Gastrocnemius medialis (tissue), 4 donors: ENCODE data around the gene MTIF2.

Experiments used
- POLR2A ChIP-seq, 2 donors: fragments of 450-650 bp; IDR thresholded peaks; one replicate each; pipeline ENCODE4 v1.6.1; 2017; ENCODE audit warnings: antibody characterized with exemption in 2 of 2, mild to moderate bottlenecking in 2 of 2, moderate library complexity in 2 of 2
- TF ChIP-seq, protein P1 (sequence below), 5 experiments: fragments of 450-650 bp in 3 of 5; fragments of 200-600 bp in 2 of 5; sonication (generic) in 2 of 5; IDR thresholded peaks in 4 of 5; conservative IDR thresholded peaks in 1 of 5; 1 replicate in 4 of 5; 2 replicates in 1 of 5; pipeline ENCODE4 v1.5.1; 2016 to 2019; ENCODE audit warnings: antibody characterized with exemption in 5 of 5, mild to moderate bottlenecking in 3 of 5, moderate library complexity in 3 of 5

DNA sequence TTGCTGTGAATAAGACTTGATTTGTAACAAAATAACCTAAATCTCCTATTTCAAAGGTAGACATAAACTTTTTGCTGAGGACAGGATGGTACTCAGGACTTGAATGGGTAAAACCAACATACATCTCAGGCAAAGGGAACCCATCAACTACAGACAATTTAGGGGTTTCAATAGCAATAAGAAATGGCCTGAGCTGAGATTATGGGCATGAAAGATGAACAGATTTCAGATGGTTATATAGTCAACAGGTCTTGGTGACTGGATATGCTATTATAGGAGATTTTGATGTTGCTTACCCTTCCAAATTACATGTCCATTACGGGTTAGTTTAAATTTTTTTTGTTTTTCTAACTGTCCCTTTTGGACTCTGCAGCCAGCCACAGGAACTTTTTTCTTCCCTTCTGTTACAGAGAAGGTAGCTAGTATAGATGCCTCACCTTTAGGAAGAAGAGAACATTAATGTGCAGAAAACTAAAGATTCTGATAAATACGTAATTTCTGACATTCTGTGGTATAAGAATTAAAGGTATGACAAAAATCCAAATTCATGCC lies 32.0 kb downstream of the MTIF2 start:
- TF ChIP-seq, protein P1, sequence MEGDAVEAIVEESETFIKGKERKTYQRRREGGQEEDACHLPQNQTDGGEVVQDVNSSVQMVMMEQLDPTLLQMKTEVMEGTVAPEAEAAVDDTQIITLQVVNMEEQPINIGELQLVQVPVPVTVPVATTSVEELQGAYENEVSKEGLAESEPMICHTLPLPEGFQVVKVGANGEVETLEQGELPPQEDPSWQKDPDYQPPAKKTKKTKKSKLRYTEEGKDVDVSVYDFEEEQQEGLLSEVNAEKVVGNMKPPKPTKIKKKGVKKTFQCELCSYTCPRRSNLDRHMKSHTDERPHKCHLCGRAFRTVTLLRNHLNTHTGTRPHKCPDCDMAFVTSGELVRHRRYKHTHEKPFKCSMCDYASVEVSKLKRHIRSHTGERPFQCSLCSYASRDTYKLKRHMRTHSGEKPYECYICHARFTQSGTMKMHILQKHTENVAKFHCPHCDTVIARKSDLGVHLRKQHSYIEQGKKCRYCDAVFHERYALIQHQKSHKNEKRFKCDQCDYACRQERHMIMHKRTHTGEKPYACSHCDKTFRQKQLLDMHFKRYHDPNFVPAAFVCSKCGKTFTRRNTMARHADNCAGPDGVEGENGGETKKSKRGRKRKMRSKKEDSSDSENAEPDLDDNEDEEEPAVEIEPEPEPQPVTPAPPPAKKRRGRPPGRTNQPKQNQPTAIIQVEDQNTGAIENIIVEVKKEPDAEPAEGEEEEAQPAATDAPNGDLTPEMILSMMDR (IDR thresholded peaks at IDR 0.05 in 4 of 5, conservative IDR thresholded peaks at IDR 0.05 in 1 of 5): no peak
- TF ChIP-seq POLR2A (IDR thresholded peaks at IDR 0.05): no peak
